GM12801 (cell line): ENCODE data around the gene OBI1.

Source experiments
- CTCF ChIP-seq: IDR thresholded peaks from one replicate; pipeline ENCODE4 v1.5.1; 2011; ENCODE audit warnings: control low read depth; ENCODE audit not compliant: insufficient read length; ENCODE audit errors: extremely low read depth

OBI1 gene

GRCh38 chr13:78659450-78659730 lies 435 bp upstream of the OBI1 start:
- no peak for TF ChIP-seq CTCF

- TF ChIP-seq CTCF = no peak
Observed at GRCh38 chr13:78657699-78658629, 991 bp downstream of the OBI1 start.

- TF ChIP-seq CTCF = no peak
Observed at GRCh38 chr13:78655906-78656305, 3.0 kb downstream of the OBI1 start.

- TF ChIP-seq CTCF = no peak
Observed at GRCh38 chr13:78655007-78655406, 3.9 kb downstream of the OBI1 start.

- no peak for TF ChIP-seq CTCF
Observed at GRCh38 chr13:78652651-78653050, 6.3 kb downstream of the OBI1 start.

GRCh38 chr13:78650717-78651083 lies 8.3 kb downstream of the OBI1 start:
- TF ChIP-seq CTCF = no peak

- TF ChIP-seq CTCF = no peak
Observed at GRCh38 chr13:78649997-78650716, 8.8 kb downstream of the OBI1 start.
